ENCODE data around the gene CGB7. TPM values are rescaled to one million over a fixed set of nuclear protein-coding genes. Genes with fewer than 3 reads are reported as not detected.

Gene CGB7
- total RNA-seq, 1 experiment from 2014 or later = not detected

GRCh38 chr19:49011194-49011593 is 46.4 kb downstream of the CGB7 start:
- no peaks in the 10 kb centered on the region for H3K9me3 ChIP-seq (ENCODE audit: low read depth, low read length, poor library complexity, severe bottlenecking)
- ChIA-PET CTCF (no interaction called here), POLR2A (ENCODE audit: low non-redundant PET) (no interaction called here)
- intact Hi-C loops (cut with micrococcal nuclease; ENCODE audit: unreplicated experiment) = no loop called here
- no peak overlapping the region for H3K4me3 ChIP-seq (ENCODE audit: low read depth, low read length, poor library complexity, severe bottlenecking)
- TF ChIP-seq CTCF (conservative IDR thresholded peaks at IDR 0.05; ENCODE audit: low read depth, low read length) = no peak
- no peak for TF ChIP-seq EZH2 (IDR thresholded peaks at IDR 0.05; ENCODE audit: borderline replicate concordance, low read depth, low read length, poor library complexity, severe bottlenecking)
- no peaks in the 10 kb centered on the region for H3K4me1 ChIP-seq (ENCODE audit: insufficient read depth, low read length, poor library complexity, severe bottlenecking)
- no peak for DNase-seq (ENCODE audit: low spot score)
- no TSS peak for BruUV-seq (replicated peaks)
- peaks cover 45% of the 10 kb centered on the region for H3K36me3 ChIP-seq (ENCODE audit: insufficient read depth, low read length, poor library complexity, severe bottlenecking)
- no peak overlapping the region for H3K27ac ChIP-seq (ENCODE audit: low read depth, low read length, poor library complexity, severe bottlenecking)
- H3K27me3 ChIP-seq (replicated peaks; ENCODE audit: insufficient read depth, low read depth, low read length, poor library complexity) = no peaks in the 10 kb centered on the region

GRCh38 chr19:49010453-49010852 is 47.1 kb downstream of the CGB7 start:
- BruUV-seq (replicated peaks) = no TSS peak
- intact Hi-C loops (cut with micrococcal nuclease; ENCODE audit: unreplicated experiment) = no loop called here
- H3K27me3 ChIP-seq (replicated peaks; ENCODE audit: insufficient read depth, low read depth, low read length, poor library complexity) = no peaks in the 10 kb centered on the region
- TF ChIP-seq EZH2 (IDR thresholded peaks at IDR 0.05; ENCODE audit: borderline replicate concordance, low read depth, low read length, poor library complexity, severe bottlenecking) (no peak), CTCF (conservative IDR thresholded peaks at IDR 0.05; ENCODE audit: low read depth, low read length) (no peak)
- H3K27ac ChIP-seq (ENCODE audit: low read depth, low read length, poor library complexity, severe bottlenecking) = no peak overlapping the region
- H3K4me1 ChIP-seq (ENCODE audit: insufficient read depth, low read length, poor library complexity, severe bottlenecking) = no peaks in the 10 kb centered on the region
- ChIA-PET CTCF (no interaction called here), POLR2A (ENCODE audit: low non-redundant PET) (no interaction called here)
- H3K36me3 ChIP-seq (ENCODE audit: insufficient read depth, low read length, poor library complexity, severe bottlenecking) = peaks cover 44% of the 10 kb centered on the region
- no peak overlapping the region for H3K4me3 ChIP-seq (ENCODE audit: low read depth, low read length, poor library complexity, severe bottlenecking)
- no peaks in the 10 kb centered on the region for H3K9me3 ChIP-seq (ENCODE audit: low read depth, low read length, poor library complexity, severe bottlenecking)
- no peak for DNase-seq (ENCODE audit: low spot score)

- no TSS peak for BruUV-seq (replicated peaks)
- CTCF ChIA-PET = no interaction called here
- H3K4me1 ChIP-seq (ENCODE audit: insufficient read depth, low read length, poor library complexity, severe bottlenecking) = no peaks in the 10 kb centered on the region
- POLR2A ChIA-PET (ENCODE audit: low non-redundant PET) = interaction anchor here (0.7 kb wide), 1 partner anchor 32 kb away, joined by 9 read pairs; no protein-coding TSS in a partner anchor
- no peak overlapping the region for H3K27ac ChIP-seq (ENCODE audit: low read depth, low read length, poor library complexity, severe bottlenecking)
- peaks cover 48% of the 10 kb centered on the region for H3K36me3 ChIP-seq (ENCODE audit: insufficient read depth, low read length, poor library complexity, severe bottlenecking)
- DNase-seq (ENCODE audit: low spot score) = no peak
- no peaks in the 10 kb centered on the region for H3K27me3 ChIP-seq (replicated peaks; ENCODE audit: insufficient read depth, low read depth, low read length, poor library complexity)
- no peak for TF ChIP-seq CTCF (conservative IDR thresholded peaks at IDR 0.05; ENCODE audit: low read depth, low read length)
- no peak for TF ChIP-seq EZH2 (IDR thresholded peaks at IDR 0.05; ENCODE audit: borderline replicate concordance, low read depth, low read length, poor library complexity, severe bottlenecking)
- intact Hi-C loops (cut with micrococcal nuclease; ENCODE audit: unreplicated experiment) = no loop called here
- H3K9me3 ChIP-seq (ENCODE audit: low read depth, low read length, poor library complexity, severe bottlenecking) = no peaks in the 10 kb centered on the region
- no peak overlapping the region for H3K4me3 ChIP-seq (ENCODE audit: low read depth, low read length, poor library complexity, severe bottlenecking)
Measured at GRCh38 chr19:49009828-49010227, 47.7 kb downstream of the CGB7 start.

Data from A673 (cell line).